GM21381 (cell line): ENCODE measurements around the gene PRKG2.
"Not testable (repeated sequence)": the region's sequence is repeated elsewhere in the genome, so short reads cannot be mapped to it uniquely, and the experiment has no call there.

ENCODE experiments used
- ATAC-seq: cut with Tn5 transposase; IDR thresholded peaks from one replicate; pipeline ENCODE4 v1.9.1; 2021; ENCODE audit warnings: mild to moderate bottlenecking, moderate library complexity; ENCODE audit not compliant: unreplicated experiment

Gene PRKG2

GRCh38 chr4:81164126-81164525 lies 50.9 kb downstream of the PRKG2 start:
- ATAC-seq = no peak

GRCh38 chr4:81162752-81163458 lies 52.1 kb downstream of the PRKG2 start:
- ATAC-seq = no peak

- ATAC-seq = not testable (repeated sequence)
Observed at GRCh38 chr4:81153714-81154323, 61.2 kb downstream of the PRKG2 start.

- no peak for ATAC-seq
Observed at GRCh38 chr4:81152839-81153713, 61.9 kb downstream of the PRKG2 start.

GRCh38 chr4:81149976-81150375 lies 65.0 kb downstream of the PRKG2 start:
- ATAC-seq = no peak

GRCh38 chr4:81148576-81148975 lies 66.4 kb downstream of the PRKG2 start:
- ATAC-seq = no peak

- no peak for ATAC-seq
Observed at GRCh38 chr4:81146466-81146865, 68.6 kb downstream of the PRKG2 start.

GRCh38 chr4:81143183-81143582 lies 71.8 kb downstream of the PRKG2 start:
- no peak for ATAC-seq

- no peak for ATAC-seq
Observed at GRCh38 chr4:81142744-81143143, 72.3 kb downstream of the PRKG2 start.

- no peak for ATAC-seq
Observed at GRCh38 chr4:81137894-81138293, 77.1 kb downstream of the PRKG2 start.

- no peak for ATAC-seq
Observed at GRCh38 chr4:81137446-81137845, 77.6 kb downstream of the PRKG2 start.

GRCh38 chr4:81136161-81136905 lies 78.7 kb downstream of the PRKG2 start:
- ATAC-seq = no peak

GRCh38 chr4:81135501-81135900 lies 79.5 kb downstream of the PRKG2 start:
- no peak for ATAC-seq

- ATAC-seq = no peak
Observed at GRCh38 chr4:81131563-81131962, 83.5 kb downstream of the PRKG2 start.

- no peak for ATAC-seq
Observed at GRCh38 chr4:81131066-81131465, 84.0 kb downstream of the PRKG2 start.

GRCh38 chr4:81130569-81130968 lies 84.5 kb downstream of the PRKG2 start:
- no peak for ATAC-seq

- ATAC-seq = no peak
Observed at GRCh38 chr4:81120055-81120454, 95.0 kb downstream of the PRKG2 start.

- no peak for ATAC-seq
Observed at GRCh38 chr4:81118086-81118485, 96.9 kb downstream of the PRKG2 start.

- ATAC-seq = no peak
Observed at GRCh38 chr4:81116566-81116965, 98.5 kb downstream of the PRKG2 start.

GRCh38 chr4:81113024-81113423 lies 102.0 kb downstream of the PRKG2 start:
- no peak for ATAC-seq

- no peak for ATAC-seq
Observed at GRCh38 chr4:81109356-81109755, 105.7 kb downstream of the PRKG2 start.
